ENCODE results near the gene CYP3A7.

CYP3A7 gene

GRCh38 chr7:99685129-99685758 is 49.8 kb downstream of the CYP3A7 start:
- POLR2A ChIA-PET, result no interaction called here

GRCh38 chr7:99679400-99680191 is 55.4 kb downstream of the CYP3A7 start, which contains the start of gene CYP3A5:
CYP3A5 (minus strand) TSS chr7:99679996; CDS start chr7:99679896, 100 bp downstream.
- POLR2A ChIA-PET, result no interaction called here
- DNase-seq (ENCODE audit: extremely low spot score), result no peak
- CTCF ChIA-PET, result interaction anchor here (1.0 to 2.2 kb wide), 4 partner anchors 9 to 109 kb away, joined by 3 to 8 read pairs (median 4); no protein-coding TSS in a partner anchor
- TF ChIP-seq CTCF (IDR thresholded peaks at IDR 0.05; ENCODE audit: control extremely low read depth, extremely low read depth, low read depth, missing control alignments), result no peak

More at GRCh38 chr7:99685129-99685758, 49.8 kb downstream of the CYP3A7 start:
- TF ChIP-seq CTCF (IDR thresholded peaks at IDR 0.05; ENCODE audit: control extremely low read depth, extremely low read depth, low read depth, missing control alignments), result no peak
- CTCF ChIA-PET, result no interaction called here
- no peak for DNase-seq (ENCODE audit: extremely low spot score)

GRCh38 chr7:99679032-99679399 is 56.0 kb downstream of the CYP3A7 start:
- DNase-seq (ENCODE audit: extremely low spot score), result no peak
- ChIA-PET CTCF (interaction anchor here (1.0 to 2.2 kb wide), 2 partner anchors 8 to 18 kb away, joined by 3 to 8 read pairs; no protein-coding TSS in a partner anchor), POLR2A (no interaction called here)
- no peak for TF ChIP-seq CTCF (IDR thresholded peaks at IDR 0.05; ENCODE audit: control extremely low read depth, extremely low read depth, low read depth, missing control alignments)

GRCh38 chr7:99677648-99678045 is 57.3 kb downstream of the CYP3A7 start:
- CTCF ChIA-PET, result no interaction called here
- no peak for DNase-seq (ENCODE audit: extremely low spot score)
- TF ChIP-seq CTCF (IDR thresholded peaks at IDR 0.05; ENCODE audit: control extremely low read depth, extremely low read depth, low read depth, missing control alignments), result no peak
- POLR2A ChIA-PET, result no interaction called here

GRCh38 chr7:99677013-99677647 is 57.9 kb downstream of the CYP3A7 start:
- ChIA-PET POLR2A (no interaction called here), CTCF (no interaction called here)
- no peak for DNase-seq (ENCODE audit: extremely low spot score)
- TF ChIP-seq CTCF (IDR thresholded peaks at IDR 0.05; ENCODE audit: control extremely low read depth, extremely low read depth, low read depth, missing control alignments), result no peak

GRCh38 chr7:99674995-99675742 is 59.8 kb downstream of the CYP3A7 start:
- ChIA-PET CTCF (no interaction called here), POLR2A (no interaction called here)
- no peak for TF ChIP-seq CTCF (IDR thresholded peaks at IDR 0.05; ENCODE audit: control extremely low read depth, extremely low read depth, low read depth, missing control alignments)

More at GRCh38 chr7:99674995-99675742, 59.8 kb downstream of the CYP3A7 start:
- no peak for DNase-seq (ENCODE audit: extremely low spot score)
